Activated CD8-positive, alpha-beta memory T cell treated with anti-CD3 and anti-CD28 coated beads, Interleukin-2, amount 50 U/mL, for 24 hours (primary cell): ENCODE results near the gene ZNF805.
A peak's percentile ranks its signal among the peaks of the same experiment; 100 is the strongest.
"Not testable (repeated sequence)": the region's sequence is repeated elsewhere in the genome, so short reads cannot be mapped to it uniquely, and the experiment has no call there.

Experiments used
- DNase-seq: peaks from one replicate; pipeline ENCODE4 v3.0.0-alpha.2; 2020; ENCODE audit errors: extremely low read depth

Gene ZNF805

DNA sequence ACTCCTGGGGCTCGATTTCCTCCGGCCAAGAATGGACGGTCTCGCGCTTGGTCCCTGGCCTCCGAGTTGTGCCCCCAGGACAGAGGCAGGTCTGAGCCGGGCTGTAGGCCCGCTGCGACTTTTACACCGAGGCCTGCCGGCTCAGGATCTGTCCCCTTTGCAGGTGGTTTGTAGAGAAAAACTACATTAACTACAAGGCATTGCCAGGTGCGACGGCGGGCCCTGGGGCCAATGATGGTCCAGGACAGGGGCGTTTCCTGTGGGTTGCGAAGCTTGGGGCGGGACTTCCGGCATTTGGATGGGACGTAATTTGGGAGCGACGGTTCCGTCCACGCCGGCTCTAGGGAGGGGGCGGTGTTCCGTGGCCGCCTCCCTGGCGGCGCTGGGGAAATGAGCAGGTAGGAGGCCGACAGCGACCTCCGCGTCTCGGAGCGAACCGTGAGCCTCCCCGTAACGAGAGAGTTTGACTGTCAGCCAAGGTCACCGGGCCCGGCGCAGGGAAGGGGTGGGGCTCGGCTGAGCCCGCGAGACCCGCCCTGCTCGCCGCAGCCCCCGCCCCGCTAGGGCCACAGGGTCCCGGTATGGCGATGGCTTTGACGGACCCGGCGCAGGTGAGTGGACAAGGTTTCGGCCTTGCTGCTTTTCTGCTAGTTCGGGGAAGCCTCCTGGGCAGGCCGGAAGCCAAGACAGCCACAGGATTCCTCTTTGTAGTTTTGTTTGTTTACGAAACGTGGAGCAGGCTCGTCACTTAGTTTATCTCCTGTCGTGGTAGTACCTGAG lies at the start of gene ZNF805:
Gene ZNF805 (plus strand): TSS at position 322 of the 780 bp plus-strand sequence. CDS start 260 bp downstream, at position 582.
- DNase-seq = peak; percentile 90

DNA sequence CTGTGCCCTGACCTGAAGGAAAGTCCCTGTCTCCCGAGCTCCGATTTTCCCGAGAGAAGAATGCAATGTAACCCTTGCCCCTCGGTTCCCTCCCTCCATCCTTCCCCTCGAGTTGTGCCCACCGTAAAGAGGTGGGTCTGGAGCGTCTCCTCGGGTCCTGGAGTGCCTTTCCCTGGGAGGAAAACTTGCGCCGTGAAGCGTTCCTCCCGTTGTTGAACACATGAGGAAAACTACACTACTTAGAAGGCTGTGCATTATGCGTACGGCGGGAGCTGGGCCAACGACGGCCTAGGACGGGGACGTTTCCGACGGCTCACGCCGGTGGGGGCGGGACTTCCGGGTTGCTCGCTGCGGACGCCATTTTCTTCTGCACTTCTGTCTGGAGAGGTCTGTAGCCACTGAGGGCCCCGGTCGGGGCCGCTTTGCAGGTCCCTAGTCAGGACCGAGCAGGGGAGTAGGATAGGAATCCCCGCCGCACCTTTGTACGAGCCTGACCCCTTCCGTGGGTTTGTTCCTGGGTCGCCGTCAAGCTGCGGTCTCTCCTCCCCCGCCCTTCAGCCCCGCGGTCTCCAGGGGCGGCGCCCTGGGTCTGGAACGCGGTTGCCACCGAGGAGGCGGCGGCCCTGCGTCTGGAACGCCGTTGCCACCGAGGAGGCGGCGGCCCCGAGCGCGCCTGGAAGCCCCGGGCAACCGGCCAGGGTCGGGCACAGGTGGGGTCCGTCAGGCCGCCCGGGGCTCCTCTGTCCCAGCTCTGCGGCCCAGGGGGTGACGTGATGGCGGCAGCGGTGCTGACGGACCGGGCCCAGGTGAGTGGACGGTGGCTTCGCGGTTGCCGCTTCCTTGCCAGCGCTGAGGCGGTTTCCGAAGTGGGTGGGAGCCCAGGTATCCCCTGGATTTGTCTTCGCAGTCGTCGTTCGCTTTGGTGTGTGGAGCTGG lies 49.0 kb upstream of the ZNF805 start, which contains the start of gene ZNF264:
Gene ZNF264 (plus strand): TSS at position 360 of the 936 bp plus-strand sequence. CDS start 414 bp downstream, at position 774.
- peak; percentile 78 for DNase-seq

DNA sequence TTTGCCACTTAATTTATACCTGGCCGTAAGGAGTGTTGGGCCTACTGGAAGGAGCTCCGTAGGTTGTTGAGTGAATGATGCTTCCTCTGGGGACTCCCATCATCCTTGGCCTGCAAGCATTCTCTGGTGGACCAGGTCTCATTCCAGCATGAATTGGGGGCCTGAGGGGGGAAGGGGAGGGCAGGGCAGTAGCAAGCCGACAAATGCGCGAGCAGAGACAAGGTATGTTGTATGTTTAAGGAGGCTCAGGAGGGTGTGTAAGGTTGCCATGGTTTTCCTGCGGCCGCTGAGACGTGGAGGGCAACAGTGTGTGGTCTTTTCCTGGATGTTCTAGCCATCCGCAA lies 48.4 kb upstream of the ZNF805 start:
- DNase-seq = no peak

DNA sequence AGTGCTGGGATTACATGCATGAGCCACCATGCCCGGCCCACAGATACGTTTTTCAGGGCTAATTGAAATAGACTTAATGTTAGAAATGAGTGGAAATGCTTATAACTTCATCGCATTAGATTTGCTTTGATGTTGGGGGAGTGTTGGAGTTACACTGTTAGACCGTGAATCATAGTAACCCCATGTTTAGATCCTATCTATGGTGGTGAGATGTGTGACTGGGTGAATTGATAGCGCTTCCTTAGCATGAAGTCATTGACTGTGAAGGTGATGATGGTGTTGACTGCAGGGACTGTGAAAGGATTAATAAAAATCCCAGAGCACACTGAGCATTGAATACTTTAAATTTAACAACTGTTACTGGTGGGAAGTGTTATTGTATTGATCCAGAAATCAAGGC lies 47.4 kb upstream of the ZNF805 start:
- no peak for DNase-seq

DNA sequence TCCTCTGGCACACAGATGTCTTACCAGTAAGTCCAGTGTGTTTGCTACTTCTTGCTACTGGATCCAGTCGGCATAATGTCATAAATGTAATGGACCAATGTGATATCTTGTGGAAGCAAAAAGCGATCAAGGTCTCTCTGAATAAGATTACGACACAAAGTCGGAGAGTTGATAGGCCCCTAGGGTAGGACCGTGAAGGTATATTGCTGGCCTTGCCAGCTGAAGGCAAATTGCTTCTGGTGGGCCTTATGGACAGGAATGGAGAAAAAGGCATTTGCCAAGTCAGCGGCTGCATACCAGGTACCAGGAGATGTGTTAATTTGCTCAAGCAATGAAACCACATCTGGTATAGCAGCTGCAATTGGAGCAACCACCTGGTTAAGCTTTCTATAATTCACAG lies 42.6 kb upstream of the ZNF805 start:
- not testable (repeated sequence) for DNase-seq

DNA sequence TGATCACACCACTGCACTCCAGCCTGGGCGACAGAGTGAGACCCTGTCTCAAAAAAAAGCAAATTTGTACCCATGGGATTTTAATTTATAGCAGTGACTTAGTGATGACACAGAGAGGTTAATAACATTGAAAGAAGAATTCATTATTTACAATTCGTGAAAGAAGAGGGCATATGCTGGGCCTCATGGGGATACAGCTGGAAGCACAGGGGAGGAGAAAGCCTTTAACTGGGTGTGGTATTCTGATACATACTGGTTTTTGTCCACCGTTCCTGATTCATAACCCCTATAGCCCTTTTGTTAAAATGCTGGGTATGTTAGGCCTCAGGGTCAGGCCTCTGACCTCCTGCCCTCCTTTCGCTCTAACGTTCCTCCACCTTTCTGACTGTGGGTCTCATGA lies 38.3 kb upstream of the ZNF805 start:
- no peak for DNase-seq

DNA sequence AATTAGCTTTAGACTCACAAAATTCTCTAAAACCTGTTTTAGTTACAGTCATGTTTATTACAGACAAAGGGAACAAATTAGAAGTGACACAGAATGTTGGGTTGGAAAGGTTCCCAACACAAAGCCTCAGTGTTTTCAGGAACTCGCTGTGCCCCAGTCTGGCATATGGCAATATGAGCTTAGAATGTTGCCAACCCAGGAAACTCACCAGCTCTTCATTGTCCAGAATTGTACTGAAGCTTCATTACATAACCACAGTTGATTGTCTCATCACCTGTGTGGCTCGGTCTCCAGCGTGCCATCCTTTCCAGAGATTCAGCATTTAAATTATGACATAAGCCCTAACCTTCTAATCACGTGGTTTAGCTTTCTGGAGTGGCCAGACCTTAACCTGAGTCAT lies 30.1 kb upstream of the ZNF805 start:
- DNase-seq = no peak

DNA sequence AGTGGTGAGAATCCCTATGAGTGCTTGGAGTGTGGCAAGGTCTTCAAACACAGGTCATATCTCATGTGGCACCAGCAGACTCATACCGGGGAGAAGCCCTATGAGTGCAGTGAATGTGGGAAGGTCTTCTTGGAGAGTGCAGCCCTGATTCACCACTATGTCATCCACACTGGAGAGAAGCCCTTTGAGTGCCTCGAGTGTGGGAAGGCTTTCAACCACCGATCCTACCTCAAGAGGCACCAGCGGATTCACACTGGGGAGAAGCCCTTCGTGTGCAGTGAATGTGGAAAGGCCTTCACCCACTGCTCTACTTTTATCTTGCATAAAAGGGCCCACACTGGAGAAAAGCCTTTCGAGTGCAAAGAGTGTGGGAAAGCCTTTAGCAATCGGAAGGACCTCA lies 28.3 kb upstream of the ZNF805 start:
- DNase-seq = no peak

DNA sequence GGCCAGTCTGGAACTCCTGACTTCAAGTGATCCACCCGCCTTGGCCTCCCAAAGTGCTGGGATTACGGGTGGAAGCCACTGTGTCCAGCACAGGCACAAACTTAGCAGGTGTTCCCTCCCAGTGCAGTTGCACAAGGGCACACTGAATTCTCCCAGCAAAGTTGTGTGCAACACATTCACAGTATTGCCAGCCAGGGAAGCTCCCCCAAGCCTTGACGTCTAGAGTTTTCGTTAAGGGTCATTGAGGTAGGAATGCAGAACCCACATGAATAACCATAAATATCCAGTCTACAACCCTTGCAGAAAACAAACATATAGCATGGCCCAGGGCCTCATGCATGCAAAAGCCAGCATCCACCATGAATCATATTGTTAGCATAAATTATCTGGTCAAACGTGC lies 12.9 kb upstream of the ZNF805 start:
- DNase-seq = no peak

DNA sequence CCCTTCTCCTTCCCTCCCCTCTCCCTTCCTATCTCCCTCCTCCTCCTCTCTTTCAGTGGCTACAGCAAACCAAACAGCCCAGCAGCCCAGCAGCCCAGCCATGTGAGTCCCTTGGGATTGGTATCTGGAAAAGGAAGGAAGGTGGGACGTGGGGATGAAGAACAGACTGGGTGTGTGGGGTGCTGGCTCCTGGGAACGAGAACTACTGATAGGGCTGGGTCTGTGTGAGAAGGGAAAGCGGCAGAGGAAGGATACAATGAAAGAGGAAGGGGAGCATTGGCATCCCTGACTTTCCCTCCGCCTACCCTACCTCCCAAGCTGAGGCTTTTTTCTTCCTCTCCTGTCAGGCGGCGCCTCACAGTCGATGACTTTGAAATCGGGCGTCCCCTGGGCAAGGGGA lies 8.7 kb upstream of the ZNF805 start:
- DNase-seq = no peak

DNA sequence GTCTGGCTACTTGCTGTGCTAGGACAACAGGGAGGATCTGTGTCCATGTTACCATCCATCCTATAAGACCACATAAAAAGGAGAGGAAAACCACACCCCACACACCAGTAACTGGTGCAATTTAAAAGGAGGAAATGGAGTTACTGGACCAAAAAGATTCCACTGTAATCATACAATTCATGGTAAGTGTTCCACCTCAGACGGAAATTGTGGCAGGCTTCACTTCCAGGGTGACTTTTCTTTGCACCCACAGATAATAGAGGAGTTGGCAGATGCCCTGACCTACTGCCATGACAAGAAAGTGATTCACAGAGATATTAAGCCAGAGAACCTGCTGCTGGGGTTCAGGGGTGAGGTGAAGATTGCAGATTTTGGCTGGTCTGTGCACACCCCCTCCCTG lies 7.2 kb upstream of the ZNF805 start:
- no peak for DNase-seq

DNA sequence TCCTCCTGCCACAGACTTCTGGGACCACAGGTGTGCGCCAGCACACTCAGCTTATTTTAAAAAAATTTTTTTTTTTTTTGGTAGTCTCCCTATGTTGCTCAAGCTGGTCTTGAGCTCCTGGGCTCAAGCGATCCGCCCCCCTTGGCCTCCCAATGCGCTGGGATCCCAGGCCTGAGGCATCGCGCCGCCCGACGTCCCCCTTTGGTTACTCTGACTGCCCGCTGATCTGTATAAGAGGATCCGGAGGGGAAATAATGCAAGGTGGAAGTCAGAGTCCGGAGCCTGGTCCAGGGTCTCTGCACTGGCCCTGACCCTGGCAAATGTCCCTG lies 486 bp upstream of the ZNF805 start:
- DNase-seq = no peak

DNA sequence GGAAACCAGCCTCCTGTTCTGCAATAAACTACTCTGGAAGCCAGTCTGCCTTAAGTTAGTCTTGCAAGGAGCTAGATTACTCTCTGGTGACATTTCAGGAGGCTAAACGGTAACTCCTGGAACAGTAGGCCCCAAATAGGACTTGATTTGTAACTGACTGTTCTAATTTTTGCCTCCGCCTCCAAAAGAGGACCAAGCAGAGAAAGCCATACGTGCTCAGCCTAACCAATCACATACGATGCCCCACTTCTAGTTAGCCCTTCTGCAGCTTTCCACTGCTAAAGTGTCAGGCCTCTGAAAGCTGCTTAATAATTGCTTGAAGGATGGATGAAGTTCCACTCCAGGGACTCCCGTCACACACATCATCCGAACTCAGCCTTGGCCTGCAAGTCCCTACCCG lies 744 bp downstream of the ZNF805 start:
- no peak for DNase-seq

DNA sequence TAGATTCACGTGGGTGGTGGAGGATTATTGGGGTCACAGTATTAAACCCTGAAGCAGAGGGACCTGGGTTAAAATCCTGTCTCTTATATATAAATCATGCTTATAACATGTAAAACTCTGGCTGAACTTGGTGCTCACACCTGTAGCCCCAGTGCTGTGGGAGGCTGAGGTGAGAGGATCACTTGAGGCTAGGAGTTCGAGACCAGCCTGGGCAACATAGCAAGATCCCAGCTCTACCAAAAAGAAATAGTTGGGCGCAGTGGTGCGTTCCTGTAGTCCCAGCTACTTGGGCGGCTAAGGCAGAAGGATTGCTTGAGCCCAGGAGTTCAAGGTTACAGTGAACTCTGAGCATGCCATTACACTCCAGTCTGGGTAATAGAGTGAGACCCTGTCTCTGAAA lies 2.4 kb downstream of the ZNF805 start:
- DNase-seq = no peak

DNA sequence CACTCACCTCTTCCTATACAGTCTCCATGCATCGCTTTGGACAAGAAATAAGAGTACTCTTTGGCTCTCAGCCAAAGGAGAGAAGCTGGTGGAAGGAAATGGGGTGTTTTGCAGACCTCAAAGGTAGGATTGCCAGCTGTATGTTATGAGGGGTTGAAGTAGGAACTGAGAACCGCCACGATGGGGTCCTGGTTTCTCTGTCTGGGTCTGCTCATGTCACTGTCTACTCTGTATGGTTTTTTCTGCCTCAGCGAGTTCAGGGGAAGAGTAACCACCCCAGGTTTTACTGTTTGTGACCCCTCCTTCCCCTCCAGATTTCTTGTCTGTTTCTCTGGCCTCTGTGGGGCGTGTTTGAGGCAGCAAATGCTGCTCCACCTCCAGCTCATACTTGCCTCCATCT lies 4.1 kb downstream of the ZNF805 start:
- no peak for DNase-seq

DNA sequence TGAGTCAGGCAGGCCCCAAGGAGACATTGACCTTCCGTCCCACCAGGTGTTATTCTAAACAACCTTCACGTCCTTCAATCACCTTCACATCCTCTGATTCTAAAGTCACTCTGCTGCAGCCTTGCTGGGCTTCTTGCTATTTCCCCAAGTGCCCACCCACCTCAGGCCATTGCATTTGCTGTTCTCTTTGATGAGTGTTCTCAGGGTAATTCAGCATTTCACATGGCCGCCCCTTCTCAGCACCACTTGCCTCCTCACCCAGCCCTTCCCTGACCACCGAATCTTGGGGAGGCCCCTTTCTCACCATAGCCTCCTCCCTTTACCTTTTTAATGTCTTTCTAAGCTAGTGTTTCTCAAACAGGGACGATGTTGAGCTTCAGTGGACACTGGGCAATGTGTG lies 4.6 kb downstream of the ZNF805 start:
- DNase-seq = no peak

DNA sequence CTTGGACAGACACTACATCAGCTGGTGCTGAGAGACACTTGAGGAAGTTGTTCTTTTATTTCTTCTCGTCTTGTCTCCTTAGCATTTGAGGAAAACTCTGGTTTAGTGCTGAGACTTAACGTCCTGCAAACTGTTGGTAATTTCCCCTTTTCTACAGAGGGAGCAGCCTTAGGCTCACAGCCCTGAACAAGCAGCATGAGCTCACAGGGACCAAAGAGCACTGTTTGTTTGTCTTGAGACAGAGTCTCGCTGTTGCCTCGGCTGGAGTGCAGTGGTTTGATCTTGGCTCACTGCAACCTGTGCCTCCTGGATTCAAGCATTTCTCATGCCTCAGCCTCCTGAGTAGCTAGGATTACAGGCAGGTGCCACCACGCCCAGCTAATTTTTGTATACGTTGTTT lies 5.5 kb downstream of the ZNF805 start:
- DNase-seq = no peak

DNA sequence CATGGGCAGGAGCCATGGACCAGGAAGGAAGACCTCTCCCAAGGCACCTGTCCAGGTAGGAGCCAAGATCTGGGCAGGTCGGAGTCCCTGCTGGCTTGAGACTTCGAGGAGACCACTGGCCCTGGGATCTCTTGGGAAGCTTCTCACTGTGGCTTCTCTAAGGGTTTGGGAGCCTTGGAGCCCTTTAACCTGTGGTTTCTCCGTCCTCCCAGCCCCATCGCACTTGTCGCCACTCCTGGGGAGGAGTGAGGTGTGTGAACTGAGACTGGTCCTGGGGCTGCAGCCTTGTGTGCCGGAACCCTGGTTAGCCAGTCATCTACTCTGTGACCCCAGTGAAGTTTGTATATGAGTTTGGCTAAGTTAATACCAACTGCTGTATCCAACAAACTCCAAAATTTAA lies 8.2 kb downstream of the ZNF805 start:
- DNase-seq = no peak

DNA sequence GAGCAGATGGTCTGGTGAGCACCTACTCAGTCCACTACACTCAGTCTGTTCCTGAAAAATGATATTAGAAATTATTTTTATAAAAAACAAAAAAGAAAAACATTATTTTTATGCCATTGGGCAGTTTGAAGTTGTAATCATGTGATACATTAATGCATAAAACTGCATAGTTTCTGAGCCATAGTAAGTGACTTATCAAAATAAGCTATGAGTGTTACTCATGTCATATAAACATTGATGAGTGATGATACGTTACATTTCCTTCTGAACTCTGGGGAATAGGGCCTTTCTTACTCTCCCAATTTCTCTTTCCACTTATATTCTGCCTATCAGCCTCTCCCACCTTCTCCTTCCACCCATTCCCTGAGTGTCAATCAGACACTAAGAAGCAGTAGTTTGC lies 8.9 kb downstream of the ZNF805 start:
- DNase-seq = no peak

DNA sequence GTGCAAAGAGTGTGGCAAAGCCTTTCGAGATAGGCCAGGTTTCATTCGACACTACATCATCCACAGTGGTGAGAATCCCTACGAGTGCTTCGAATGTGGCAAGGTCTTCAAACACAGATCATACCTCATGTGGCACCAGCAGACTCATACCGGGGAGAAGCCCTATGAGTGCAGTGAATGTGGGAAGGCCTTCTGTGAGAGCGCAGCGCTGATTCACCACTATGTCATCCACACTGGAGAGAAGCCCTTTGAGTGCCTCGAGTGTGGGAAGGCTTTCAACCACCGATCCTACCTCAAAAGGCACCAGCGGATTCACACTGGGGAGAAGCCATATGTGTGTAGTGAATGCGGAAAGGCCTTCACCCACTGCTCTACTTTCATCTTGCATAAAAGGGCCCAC lies 13.3 kb downstream of the ZNF805 start:
- DNase-seq = not testable (repeated sequence)

DNA sequence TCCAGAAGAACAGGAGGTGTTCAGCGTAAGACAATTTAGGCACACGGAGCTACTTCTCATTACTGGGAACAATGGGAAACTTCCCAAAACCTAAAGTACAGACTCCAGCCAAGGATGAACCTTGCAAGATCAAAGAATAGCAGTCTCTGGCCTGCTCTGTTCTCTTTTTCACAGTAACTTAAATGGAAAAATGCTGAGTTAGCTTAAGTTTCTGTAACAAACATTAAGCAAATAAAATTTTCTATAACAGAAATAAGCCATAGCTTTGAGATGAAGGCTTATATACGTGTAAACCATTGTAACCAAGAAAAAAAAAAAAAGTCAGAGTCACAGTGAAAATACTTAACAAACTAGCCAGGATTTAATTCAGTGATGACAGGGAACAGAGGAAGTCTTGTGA lies 21.6 kb downstream of the ZNF805 start:
- DNase-seq = no peak

DNA sequence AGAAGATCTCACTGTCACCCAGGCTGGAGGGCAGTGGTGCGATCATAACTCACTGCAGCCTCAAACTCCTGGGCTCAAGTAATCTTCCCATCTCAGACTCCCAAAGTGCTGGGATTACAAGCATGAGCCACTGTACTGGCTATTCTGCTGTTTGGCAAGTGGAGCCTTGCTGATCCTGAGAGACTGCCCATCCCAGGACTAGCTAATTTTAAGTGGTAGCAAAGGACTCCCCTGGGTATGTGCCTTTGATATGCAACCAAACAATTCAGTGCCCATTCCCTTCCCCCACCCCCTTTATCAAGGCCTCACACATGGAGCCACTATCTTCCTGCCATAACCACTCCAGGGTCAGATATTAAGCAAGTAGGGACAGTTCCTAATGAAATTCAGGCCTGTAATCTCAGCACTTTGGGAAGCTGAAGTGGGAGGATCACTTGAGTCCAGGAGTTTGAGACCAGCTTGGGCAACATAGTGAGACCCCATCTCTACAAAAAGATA lies 22.9 kb downstream of the ZNF805 start:
- DNase-seq = no peak

DNA sequence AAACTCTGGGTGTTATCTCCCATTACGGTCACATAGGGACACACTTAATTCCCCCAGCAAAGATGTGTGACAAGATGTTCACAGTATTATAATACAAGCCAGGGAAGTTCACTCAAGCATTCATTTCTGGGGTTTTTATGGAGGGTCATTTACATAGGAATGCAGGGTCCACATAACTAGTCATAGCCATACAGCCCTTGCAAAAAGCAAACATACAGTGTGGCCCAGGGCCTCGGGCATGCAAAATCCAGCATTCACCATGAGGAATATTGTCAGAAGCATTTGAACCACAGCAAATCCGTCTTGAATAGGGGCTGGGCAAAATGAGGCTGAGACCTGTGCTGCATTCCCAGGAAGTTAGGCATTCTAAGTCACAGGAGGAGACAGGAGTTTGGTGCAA lies 26.9 kb downstream of the ZNF805 start:
- DNase-seq = no peak
